ENCODE data around the gene CHSY1. TPM values are rescaled to one million over a fixed set of nuclear protein-coding genes. Genes with fewer than 3 reads are reported as not detected.

The CHSY1 gene
- total and polyA plus RNA-seq, 10 donors: 6.8 to 99.5 (median 52.8) TPM

GRCh38 chr15:101136381-101137268 is 115.2 kb downstream of the CHSY1 start:
- WGBS, 5 donors: 73 to 79% (median 75%) methylated on average over 14 of the region's 14 CpGs
- H3K4me1 ChIP-seq: peaks cover 13 to 67% (median 49%) of the 10 kb centered on the region in 6 donors
- peak overlapping the region in 1 of 8 donors; percentile 46 for H3K4me3 ChIP-seq
- H3K36me3 ChIP-seq: no peaks in the 10 kb centered on the region
- H3K9me3 ChIP-seq: peaks cover 0 to 8% (median 0%) of the 10 kb centered on the region in 8 donors
- intact Hi-C loops (cut with DNase I; ENCODE audit: low total_unique reads): no loop called here
- no peak for TF ChIP-seq CTCF (IDR thresholded peaks at IDR 0.05 in 8 of 11, conservative IDR thresholded peaks at IDR 0.05 in 3 of 11)
- no peak for TF ChIP-seq POLR2AphosphoS5 (IDR thresholded peaks at IDR 0.05)
- no peak for TF ChIP-seq POLR2A (IDR thresholded peaks at IDR 0.05)
- peak overlapping the region; percentile 7 to 82 (median 72) for H3K27ac ChIP-seq
- no peaks in the 10 kb centered on the region for H3K27me3 ChIP-seq (replicated peaks in 1 of 7)
- DNase-seq: peak; percentile 58

GRCh38 chr15:101135532-101136166 is 116.2 kb downstream of the CHSY1 start:
- intact Hi-C loops (cut with DNase I; ENCODE audit: low total_unique reads): no loop called here
- Histone ChIP-seq H3K27ac (peak overlapping the region in 2 of 8 donors; percentile 16 to 33), H3K36me3 (no peaks in the 10 kb centered on the region), H3K27me3 (replicated peaks in 1 of 7) (no peaks in the 10 kb centered on the region), H3K4me1 (peaks cover 13 to 76% (median 49%) of the 10 kb centered on the region in 6 donors), H3K4me3 (peak overlapping the region in 1 of 8 donors; percentile 31), H3K9me3 (peaks cover 0 to 8% (median 0%) of the 10 kb centered on the region in 8 donors)
- DNase-seq: peak; percentile 77
- WGBS, 5 donors: 33 to 59% (median 46%) methylated on average over 14 of the region's 14 CpGs
- no peak for TF ChIP-seq POLR2AphosphoS5 (IDR thresholded peaks at IDR 0.05)
- no peak for TF ChIP-seq CTCF (IDR thresholded peaks at IDR 0.05 in 8 of 11, conservative IDR thresholded peaks at IDR 0.05 in 3 of 11)
- no peak for TF ChIP-seq POLR2A (IDR thresholded peaks at IDR 0.05)

GRCh38 chr15:101134780-101135179 is 117.1 kb downstream of the CHSY1 start:
- H3K9me3 ChIP-seq: peaks cover 0 to 8% (median 0%) of the 10 kb centered on the region in 8 donors
- H3K4me1 ChIP-seq: peaks cover 13 to 73% (median 49%) of the 10 kb centered on the region in 6 donors
- H3K4me3 ChIP-seq: no peak overlapping the region
- no peaks in the 10 kb centered on the region for H3K27me3 ChIP-seq (replicated peaks in 1 of 7)
- no peak for TF ChIP-seq CTCF (IDR thresholded peaks at IDR 0.05 in 8 of 11, conservative IDR thresholded peaks at IDR 0.05 in 3 of 11)
- TF ChIP-seq POLR2A (IDR thresholded peaks at IDR 0.05): no peak
- TF ChIP-seq POLR2AphosphoS5 (IDR thresholded peaks at IDR 0.05): no peak
- DNase-seq: no peak
- no peak overlapping the region for H3K27ac ChIP-seq
- WGBS, 5 donors: 97 to 99% (median 99%) methylated on average over 5 of the region's 5 CpGs
- intact Hi-C loops (cut with DNase I; ENCODE audit: low total_unique reads): no loop called here
- H3K36me3 ChIP-seq: no peaks in the 10 kb centered on the region
